HEK293 (cell line): ENCODE measurements around the gene CCDC88C.

Experiments
- CTCF ChIA-PET: fragments of 350-600 bp; formaldehyde crosslinking; extraction: SDS; loops from one replicate; lab custom pipeline; 2021; ENCODE audit warnings: antibody characterized with exemption; lab: Yijun Ruan, JAX
- POLR2A ChIA-PET: fragments of 300-600 bp; formaldehyde crosslinking; extraction: SDS; loops from one replicate; lab custom pipeline; 2020; ENCODE audit warnings: antibody characterized with exemption, inconsistent platforms; lab: Yijun Ruan, JAX
- H3K27ac ChIP-seq: fragments of 200-500 bp; sonication (Bioruptor generic); 2 replicates; pipeline ENCODE4 v1.5.1; 2014; ENCODE audit warnings: low read depth, low read length, control low read depth, inconsistent platforms; ENCODE audit errors: extremely low read depth
- H3K36me3 ChIP-seq, 2 experiments: fragments of 200-500 bp in 1 of 2; sonication (Bioruptor generic) in 1 of 2; 1 replicate in 1 of 2; 2 replicates in 1 of 2; pipeline ENCODE4 v1.5.1; 2014 to 2017; ENCODE audit warnings: inconsistent platforms in 2 of 2, low read length in 2 of 2; ENCODE audit not compliant: control insufficient read depth in 2 of 2, insufficient read depth in 1 of 2
- H3K4me1 ChIP-seq: fragments of 200-500 bp; sonication (Bioruptor generic); 2 replicates; pipeline ENCODE4 v1.5.1; 2014; ENCODE audit warnings: mild to moderate bottlenecking, low read length, inconsistent platforms; ENCODE audit not compliant: control insufficient read depth, insufficient read depth
- H3K4me3 ChIP-seq: 2 replicates; pipeline ENCODE4 v1.5.1; 2011; ENCODE audit warnings: low read depth, mild to moderate bottlenecking, control low read depth, low read length, moderate library complexity
- H3K9me3 ChIP-seq: fragments of 200-500 bp; sonication (Bioruptor generic); 2 replicates; pipeline ENCODE4 v1.5.1; 2014; ENCODE audit warnings: low read depth, low read length, inconsistent platforms; ENCODE audit not compliant: control insufficient read depth, insufficient read depth
- KLF16 ChIP-seq: fragments of 450-650 bp; formaldehyde crosslinking; IDR thresholded peaks from 2 replicates; pipeline ENCODE4 v1.5.1; 2017; ENCODE audit warnings: missing biosample characterization, missing genetic modification characterization
- MZF1 ChIP-seq: fragments of 450-650 bp; formaldehyde crosslinking; IDR thresholded peaks from 2 replicates; pipeline ENCODE4 v1.5.1; 2017; ENCODE audit warnings: missing biosample characterization, missing genetic modification characterization, borderline replicate concordance
- ZBTB8A ChIP-seq: fragments of 450-650 bp; formaldehyde crosslinking; IDR thresholded peaks from 2 replicates; pipeline ENCODE4 v1.5.1; 2016; ENCODE audit warnings: missing biosample characterization, missing genetic modification characterization
- ZNF10 ChIP-seq: fragments of 450-650 bp; formaldehyde crosslinking; IDR thresholded peaks from 2 replicates; pipeline ENCODE4 v1.5.1; 2017; ENCODE audit warnings: missing biosample characterization, missing genetic modification characterization
- ZNF132 ChIP-seq: fragments of 450-650 bp; formaldehyde crosslinking; IDR thresholded peaks from 2 replicates; pipeline ENCODE4 v1.5.1; 2017; ENCODE audit warnings: missing biosample characterization, missing genetic modification characterization, borderline replicate concordance
- ZNF341 ChIP-seq: fragments of 450-650 bp; formaldehyde crosslinking; IDR thresholded peaks from 2 replicates; pipeline ENCODE4; 2016; ENCODE audit warnings: low read depth, missing biosample characterization, missing genetic modification characterization
- ZNF596 ChIP-seq: fragments of 450-650 bp; IDR thresholded peaks from 2 replicates; pipeline ENCODE4 v1.5.0; 2018; ENCODE audit warnings: missing biosample characterization, mild to moderate bottlenecking, missing genetic modification characterization, moderate library complexity
- ZNF600 ChIP-seq: fragments of 450-650 bp; formaldehyde crosslinking; IDR thresholded peaks from 2 replicates; pipeline ENCODE4 v1.5.1; 2016; ENCODE audit warnings: missing biosample characterization, missing genetic modification characterization
- ZNF791 ChIP-seq: fragments of 450-650 bp; formaldehyde crosslinking; IDR thresholded peaks from 2 replicates; pipeline ENCODE4 v1.5.1; 2016; ENCODE audit warnings: missing biosample characterization, missing genetic modification characterization
- TF ChIP-seq, protein P1 (sequence below): IDR thresholded peaks from 2 replicates; pipeline ENCODE4 v1.6.1; 2011; ENCODE audit warnings: mild to moderate bottlenecking, low read depth, low read length, borderline replicate concordance
- TF ChIP-seq, protein P2 (sequence below): fragments of 450-650 bp; formaldehyde crosslinking; IDR thresholded peaks from 2 replicates; pipeline ENCODE4 v1.5.1; 2016; ENCODE audit warnings: missing biosample characterization, missing genetic modification characterization, borderline replicate concordance
- TF ChIP-seq, protein P3 (sequence below): fragments of 450-650 bp; formaldehyde crosslinking; IDR thresholded peaks from 2 replicates; pipeline ENCODE4 v1.5.1; 2016; ENCODE audit warnings: missing biosample characterization, missing genetic modification characterization, low read depth

Gene CCDC88C

DNA sequence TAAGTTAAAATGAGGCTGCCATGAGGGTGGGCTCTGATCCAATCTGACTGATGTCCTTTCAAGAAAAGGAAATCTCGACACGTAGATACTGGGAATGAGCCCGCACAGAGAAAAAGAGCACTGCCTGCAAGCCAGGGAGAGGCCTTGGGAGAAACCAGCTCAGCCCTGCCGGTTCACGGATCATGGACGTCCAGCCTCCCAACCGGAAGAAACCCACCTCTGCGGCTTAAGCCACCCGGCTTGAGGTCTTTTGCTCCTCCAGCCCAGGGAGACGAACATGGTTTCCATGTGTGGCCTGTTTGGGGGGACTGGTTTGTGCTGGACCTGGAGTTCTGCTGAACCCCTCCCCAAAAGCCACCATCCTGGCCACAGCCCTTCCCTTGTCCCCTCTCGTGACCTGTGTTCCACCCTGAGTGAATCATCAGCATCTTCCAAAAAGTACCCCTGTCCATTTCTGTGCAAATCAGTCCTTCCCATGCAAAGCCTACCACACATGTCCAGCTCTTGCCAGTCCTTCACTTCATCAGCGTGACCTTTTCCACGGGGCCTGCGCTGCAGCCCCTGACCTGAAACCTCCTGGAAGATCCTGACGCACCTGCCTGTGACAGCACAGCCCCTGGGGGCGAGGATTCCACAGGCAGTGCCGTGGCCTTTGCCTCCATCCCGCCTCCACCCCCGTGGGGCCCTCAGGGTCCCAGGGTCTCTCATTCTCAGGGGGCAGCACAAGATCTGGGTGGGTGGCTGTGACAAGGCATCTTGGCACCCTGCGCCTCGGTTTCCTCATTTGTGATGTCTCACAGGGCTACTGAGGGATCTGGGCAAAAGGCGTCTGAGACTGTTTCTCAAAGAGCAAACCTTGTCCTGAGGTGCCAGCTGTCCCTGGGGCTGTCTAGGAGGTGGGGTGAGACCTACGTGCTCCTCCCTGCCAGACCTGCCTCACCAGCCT is 121.5 kb downstream of the CCDC88C start:
- CTCF ChIA-PET: interaction anchor here (1.2 to 2.4 kb wide), 2 partner anchors 10 to 122 kb away, joined by 3 to 9 read pairs; no protein-coding TSS in a partner anchor

DNA sequence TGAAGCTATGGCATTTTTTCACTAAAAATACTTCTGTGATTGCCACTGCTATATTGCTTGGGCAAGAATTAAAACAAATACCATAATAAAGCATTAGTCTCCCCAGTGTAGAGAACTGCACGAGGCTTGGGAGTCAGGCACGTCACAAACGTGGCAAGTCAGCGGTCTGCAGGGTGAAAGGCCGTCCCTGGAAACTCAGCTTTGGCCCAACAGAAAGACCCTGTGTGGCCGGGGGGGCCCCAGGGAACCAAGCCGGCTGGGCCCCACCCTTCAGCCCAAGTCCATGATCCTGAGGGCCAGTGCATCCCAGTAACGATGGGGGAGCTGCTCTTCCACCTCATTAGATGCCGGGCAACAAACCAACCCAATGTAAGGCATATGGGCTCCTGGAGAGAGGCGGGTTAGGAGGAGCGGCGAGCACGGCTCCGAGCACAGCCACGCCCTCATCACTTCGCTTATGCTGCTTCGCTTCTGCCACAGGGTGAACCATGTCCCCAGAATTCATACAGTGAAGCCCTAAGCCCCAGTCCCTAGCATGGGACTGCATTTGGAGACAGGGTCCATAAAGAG is 122.3 kb downstream of the CCDC88C start:
- POLR2A ChIA-PET: no interaction called here

More for the DNA sequence above, 121.5 kb downstream of the CCDC88C start:
- Histone ChIP-seq H3K4me1 (no peaks in the 10 kb centered on the region), H3K36me3 (peaks cover under 1 to 66% of the 10 kb centered on the region in 2 experiments; a peak in 2 of 3 replicates), H3K27ac (no peak overlapping the region), H3K4me3 (no peak overlapping the region)
- TF ChIP-seq, protein P1, sequence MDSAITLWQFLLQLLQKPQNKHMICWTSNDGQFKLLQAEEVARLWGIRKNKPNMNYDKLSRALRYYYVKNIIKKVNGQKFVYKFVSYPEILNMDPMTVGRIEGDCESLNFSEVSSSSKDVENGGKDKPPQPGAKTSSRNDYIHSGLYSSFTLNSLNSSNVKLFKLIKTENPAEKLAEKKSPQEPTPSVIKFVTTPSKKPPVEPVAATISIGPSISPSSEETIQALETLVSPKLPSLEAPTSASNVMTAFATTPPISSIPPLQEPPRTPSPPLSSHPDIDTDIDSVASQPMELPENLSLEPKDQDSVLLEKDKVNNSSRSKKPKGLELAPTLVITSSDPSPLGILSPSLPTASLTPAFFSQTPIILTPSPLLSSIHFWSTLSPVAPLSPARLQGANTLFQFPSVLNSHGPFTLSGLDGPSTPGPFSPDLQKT: no peak
- TF ChIP-seq ZNF341 (tag by site-specific recombination) (no peak), ZNF600 (tag by site-specific recombination) (no peak), MZF1 (tag by site-specific recombination) (no peak), ZNF132 (no peak), ZBTB8A (tag by site-specific recombination) (no peak), ZNF596 (tag by site-specific recombination) (no peak)
- TF ChIP-seq, all 188 proteins: peak for 0
- POLR2A ChIA-PET: no interaction called here
- H3K9me3 ChIP-seq: no peaks in the 10 kb centered on the region

More for the DNA sequence above, 122.3 kb downstream of the CCDC88C start:
- peaks cover 0 to 66% of the 10 kb centered on the region in 2 experiments; a peak in 2 of 3 replicates for H3K36me3 ChIP-seq
- H3K4me1 ChIP-seq: no peaks in the 10 kb centered on the region
- TF ChIP-seq, protein P2, sequence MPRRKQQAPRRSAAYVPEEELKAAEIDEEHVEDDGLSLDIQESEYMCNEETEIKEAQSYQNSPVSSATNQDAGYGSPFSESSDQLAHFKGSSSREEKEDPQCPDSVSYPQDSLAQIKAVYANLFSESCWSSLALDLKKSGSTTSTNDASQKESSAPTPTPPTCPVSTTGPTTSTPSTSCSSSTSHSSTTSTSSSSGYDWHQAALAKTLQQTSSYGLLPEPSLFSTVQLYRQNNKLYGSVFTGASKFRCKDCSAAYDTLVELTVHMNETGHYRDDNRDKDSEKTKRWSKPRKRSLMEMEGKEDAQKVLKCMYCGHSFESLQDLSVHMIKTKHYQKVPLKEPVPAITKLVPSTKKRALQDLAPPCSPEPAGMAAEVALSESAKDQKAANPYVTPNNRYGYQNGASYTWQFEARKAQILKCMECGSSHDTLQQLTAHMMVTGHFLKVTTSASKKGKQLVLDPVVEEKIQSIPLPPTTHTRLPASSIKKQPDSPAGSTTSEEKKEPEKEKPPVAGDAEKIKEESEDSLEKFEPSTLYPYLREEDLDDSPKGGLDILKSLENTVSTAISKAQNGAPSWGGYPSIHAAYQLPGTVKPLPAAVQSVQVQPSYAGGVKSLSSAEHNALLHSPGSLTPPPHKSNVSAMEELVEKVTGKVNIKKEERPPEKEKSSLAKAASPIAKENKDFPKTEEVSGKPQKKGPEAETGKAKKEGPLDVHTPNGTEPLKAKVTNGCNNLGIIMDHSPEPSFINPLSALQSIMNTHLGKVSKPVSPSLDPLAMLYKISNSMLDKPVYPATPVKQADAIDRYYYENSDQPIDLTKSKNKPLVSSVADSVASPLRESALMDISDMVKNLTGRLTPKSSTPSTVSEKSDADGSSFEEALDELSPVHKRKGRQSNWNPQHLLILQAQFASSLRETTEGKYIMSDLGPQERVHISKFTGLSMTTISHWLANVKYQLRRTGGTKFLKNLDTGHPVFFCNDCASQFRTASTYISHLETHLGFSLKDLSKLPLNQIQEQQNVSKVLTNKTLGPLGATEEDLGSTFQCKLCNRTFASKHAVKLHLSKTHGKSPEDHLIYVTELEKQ (tag by site-specific recombination): no peak
- TF ChIP-seq ZNF791 (tag by site-specific recombination) (no peak), KLF16 (tag by site-specific recombination) (no peak), ZNF10 (no peak)
- TF ChIP-seq, protein P3, sequence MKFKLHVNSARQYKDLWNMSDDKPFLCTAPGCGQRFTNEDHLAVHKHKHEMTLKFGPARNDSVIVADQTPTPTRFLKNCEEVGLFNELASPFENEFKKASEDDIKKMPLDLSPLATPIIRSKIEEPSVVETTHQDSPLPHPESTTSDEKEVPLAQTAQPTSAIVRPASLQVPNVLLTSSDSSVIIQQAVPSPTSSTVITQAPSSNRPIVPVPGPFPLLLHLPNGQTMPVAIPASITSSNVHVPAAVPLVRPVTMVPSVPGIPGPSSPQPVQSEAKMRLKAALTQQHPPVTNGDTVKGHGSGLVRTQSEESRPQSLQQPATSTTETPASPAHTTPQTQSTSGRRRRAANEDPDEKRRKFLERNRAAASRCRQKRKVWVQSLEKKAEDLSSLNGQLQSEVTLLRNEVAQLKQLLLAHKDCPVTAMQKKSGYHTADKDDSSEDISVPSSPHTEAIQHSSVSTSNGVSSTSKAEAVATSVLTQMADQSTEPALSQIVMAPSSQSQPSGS (tag by site-specific recombination): no peak
- H3K4me3 ChIP-seq: no peak overlapping the region
- no peak overlapping the region for H3K27ac ChIP-seq
- H3K9me3 ChIP-seq: no peaks in the 10 kb centered on the region
- CTCF ChIA-PET: interaction anchor here (2.4 kb wide), 1 partner anchor 9 kb away, joined by 9 read pairs; no protein-coding TSS in a partner anchor
